GM23248 (cell line): ENCODE data around the gene COMMD7. TPM values are rescaled to one million over a fixed set of nuclear protein-coding genes. Genes with fewer than 3 reads are reported as not detected.
A peak's percentile ranks its signal among the peaks of the same experiment; 100 is the strongest.

Source experiments
- DNase-seq: peaks from one replicate; pipeline ENCODE4 v3.0.0-alpha.2; 2015
- H2AFZ ChIP-seq: fragments of 200-600 bp; sonication (generic); 2 replicates; pipeline ENCODE4 v1.6.1; 2016; ENCODE audit warnings: antibody characterized with exemption
- H3F3A ChIP-seq: fragments of 200-600 bp; sonication (generic); 2 replicates; pipeline ENCODE4 v1.6.1; 2016; ENCODE audit warnings: mild to moderate bottlenecking, antibody characterized with exemption, mixed run types; ENCODE audit not compliant: insufficient read depth
- H3K27ac ChIP-seq: fragments of 200-600 bp; sonication (generic); 2 replicates; pipeline ENCODE4 v1.5.1; 2016; ENCODE audit warnings: mild to moderate bottlenecking
- H3K27me3 ChIP-seq: fragments of 200-600 bp; sonication (generic); replicated peaks from 2 replicates; pipeline ENCODE4 v1.6.1; 2016; ENCODE audit warnings: mild to moderate bottlenecking; ENCODE audit not compliant: insufficient read depth
- H3K36me3 ChIP-seq: fragments of 200-600 bp; sonication (generic); 2 replicates; pipeline ENCODE4 v1.6.1; 2016; ENCODE audit warnings: low read depth, mild to moderate bottlenecking
- H3K4me1 ChIP-seq: fragments of 200-600 bp; sonication (generic); 2 replicates; pipeline ENCODE4 v1.6.1; 2016; ENCODE audit warnings: mild to moderate bottlenecking; ENCODE audit not compliant: insufficient read depth
- H3K4me2 ChIP-seq: fragments of 200-600 bp; sonication (generic); one replicate; pipeline ENCODE4 v1.6.1; 2016; ENCODE audit warnings: mild to moderate bottlenecking; ENCODE audit not compliant: unreplicated experiment
- H3K4me3 ChIP-seq: fragments of 200-600 bp; sonication (generic); 2 replicates; pipeline ENCODE4 v1.5.1; 2016; ENCODE audit warnings: mild to moderate bottlenecking
- H3K79me2 ChIP-seq: fragments of 200-600 bp; sonication (generic); 2 replicates; pipeline ENCODE4 v1.6.1; 2016; ENCODE audit warnings: mild to moderate bottlenecking; ENCODE audit not compliant: insufficient read depth
- H3K9ac ChIP-seq: fragments of 200-600 bp; sonication (generic); 2 replicates; pipeline ENCODE4 v1.6.1; 2016; ENCODE audit warnings: mild to moderate bottlenecking
- H3K9me2 ChIP-seq: fragments of 200-600 bp; sonication (generic); 2 replicates; pipeline ENCODE4 v1.6.1; 2016; ENCODE audit warnings: mixed run types, mild to moderate bottlenecking, moderate library complexity; ENCODE audit not compliant: insufficient read depth
- H3K9me3 ChIP-seq: fragments of 200-600 bp; sonication (generic); one replicate; pipeline ENCODE4 v1.6.1; 2017; ENCODE audit warnings: low read depth
- H4K20me1 ChIP-seq: fragments of 200-600 bp; sonication (generic); 2 replicates; pipeline ENCODE4 v1.6.0; 2016; ENCODE audit not compliant: insufficient read depth
- EZH2 ChIP-seq: fragments of 200-600 bp; sonication (generic); IDR thresholded peaks from 2 replicates; pipeline ENCODE4 v1.6.1; 2018; ENCODE audit warnings: antibody characterized with exemption, mild to moderate bottlenecking; ENCODE audit not compliant: insufficient read depth, poor library complexity, severe bottlenecking
- EZH2phosphoT487 ChIP-seq: fragments of 200-600 bp; sonication (generic); IDR thresholded peaks from 2 replicates; pipeline ENCODE4 v1.6.1; 2018; ENCODE audit warnings: antibody characterized with exemption, moderate library complexity, mild to moderate bottlenecking, low read depth; ENCODE audit not compliant: insufficient read depth
- WGBS, 2 experiments: methylation state at CpG; one replicate each; pipeline ENCODE4 v1.1.6; 2015 to 2017; ENCODE audit warnings: low lambda C conversion rate in 2 of 2, low coverage in 1 of 2; ENCODE audit errors: missing lambda C conversion rate in 2 of 2; 5-methylcytosine and 5-hydroxymethylcytosine counted together
- in situ Hi-C: fragments of 300-500 bp; cut with MboI; formaldehyde crosslinking; loops from 2 replicates; pipeline ENCODE4 v1.15.0; 2020
- polyA plus RNA-seq: library from polyadenylated mRNA; unstranded; fragments of >200 nt; fragmentation: Nextera tagmentation; extraction: Ambion mirVana; gene quantifications from 2 replicates; pipeline ENCODE4 v1.2.1, GENCODE V29; 2016
- total RNA-seq: library from RNA; depleted of rRNA; stranded (reverse); fragments of >200 nt; shearing (Covaris generic); gene quantifications from 2 replicates; pipeline ENCODE4 v1.2.3, GENCODE V29; 2014

COMMD7 gene
- total and polyA plus RNA-seq, 2 experiments from 2014 or later: 37.0 to 68.8 TPM

DNA sequence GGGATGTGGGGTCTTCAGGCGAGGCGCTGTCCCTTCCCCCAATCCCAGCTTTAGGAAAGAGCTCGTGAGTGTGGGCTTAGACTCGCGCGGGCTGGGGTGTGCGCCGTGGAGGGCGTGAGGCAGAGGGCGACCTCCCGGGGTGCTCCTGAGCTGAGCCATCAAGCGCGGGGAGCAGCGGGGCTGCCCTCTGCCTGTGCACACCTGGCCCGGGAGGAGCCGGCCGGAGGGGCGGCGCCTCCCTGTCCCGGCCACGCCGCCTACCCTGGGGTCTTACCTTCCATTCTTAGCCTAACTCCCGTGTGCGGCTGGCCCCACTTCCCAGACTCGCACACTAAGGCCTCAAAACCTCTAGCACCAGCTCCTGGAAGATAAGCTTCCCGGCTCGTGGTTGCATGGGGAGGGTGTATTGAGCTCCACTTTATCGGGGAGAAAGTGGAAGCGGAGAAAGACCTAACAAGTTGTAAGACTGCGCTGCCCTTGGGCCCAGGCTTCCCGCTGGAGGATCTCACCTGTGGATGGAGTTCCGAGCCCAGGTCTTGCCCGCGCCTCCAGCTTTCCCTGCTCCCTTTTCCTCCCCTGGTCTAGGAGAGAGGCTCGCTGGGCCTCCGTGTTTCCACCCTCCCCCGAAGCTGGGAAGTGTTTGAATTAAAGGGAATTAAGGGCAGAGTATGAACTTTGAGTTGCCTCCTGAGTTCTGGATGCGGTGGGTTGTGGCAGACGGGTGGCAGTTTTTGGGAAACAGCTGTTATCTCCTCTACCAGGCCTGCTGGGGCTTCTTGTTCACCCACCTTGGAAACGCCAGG, 20.1 kb upstream of the COMMD7 start:
- DNase-seq: peak; percentile 24
- H3K27ac ChIP-seq: no peak overlapping the region
- TF ChIP-seq EZH2 (no peak), EZH2phosphoT487 (no peak)
- no peaks in the 10 kb centered on the region for H4K20me1 ChIP-seq
- H3K4me1 ChIP-seq: no peaks in the 10 kb centered on the region
- H3K4me3 ChIP-seq: peak overlapping the region; percentile 98
- no peaks in the 10 kb centered on the region; the same call in 1 of the 2 replicates for H3K79me2 ChIP-seq
- no peaks in the 10 kb centered on the region for H3K9me3 ChIP-seq
- H3F3A ChIP-seq: no peaks in the 10 kb centered on the region
- no peaks in the 10 kb centered on the region for H3K36me3 ChIP-seq
- in situ Hi-C loops: no loop called here
- no peaks in the 10 kb centered on the region for H3K27me3 ChIP-seq
- peak overlapping the region; percentile 99 for H2AFZ ChIP-seq
- WGBS, 2 experiments: 37 to 45% methylated on average over 38 to 40 of the region's 40 CpGs
- H3K9me2 ChIP-seq: no peaks in the 10 kb centered on the region
- peak overlapping the region; percentile 97 for H3K4me2 ChIP-seq
- peak overlapping the region; percentile 82 for H3K9ac ChIP-seq

- Histone ChIP-seq H3K9me3 (no peaks in the 10 kb centered on the region), H3K36me3 (no peaks in the 10 kb centered on the region), H3K4me1 (no peaks in the 10 kb centered on the region), H3K27ac (no peak overlapping the region), H3K79me2 (no peaks in the 10 kb centered on the region; the same call in 1 of the 2 replicates), H3K9ac (peak overlapping the region; percentile 82), H2AFZ (peak overlapping the region; percentile 99), H3K27me3 (no peaks in the 10 kb centered on the region), H3K9me2 (no peaks in the 10 kb centered on the region), H3K4me2 (peak overlapping the region; percentile 97), H3K4me3 (peak overlapping the region; percentile 98), H3F3A (no peaks in the 10 kb centered on the region), H4K20me1 (no peaks in the 10 kb centered on the region)
- in situ Hi-C loops: no loop called here
- 0 to 2% methylated on average over 17 to 28 of the region's 30 CpGs for WGBS, 2 experiments
- peak; percentile 48 for DNase-seq
- TF ChIP-seq EZH2phosphoT487 (no peak), EZH2 (no peak)
Measured at GRCh38 chr20:32762754-32763201, 19.5 kb upstream of the COMMD7 start.

DNA sequence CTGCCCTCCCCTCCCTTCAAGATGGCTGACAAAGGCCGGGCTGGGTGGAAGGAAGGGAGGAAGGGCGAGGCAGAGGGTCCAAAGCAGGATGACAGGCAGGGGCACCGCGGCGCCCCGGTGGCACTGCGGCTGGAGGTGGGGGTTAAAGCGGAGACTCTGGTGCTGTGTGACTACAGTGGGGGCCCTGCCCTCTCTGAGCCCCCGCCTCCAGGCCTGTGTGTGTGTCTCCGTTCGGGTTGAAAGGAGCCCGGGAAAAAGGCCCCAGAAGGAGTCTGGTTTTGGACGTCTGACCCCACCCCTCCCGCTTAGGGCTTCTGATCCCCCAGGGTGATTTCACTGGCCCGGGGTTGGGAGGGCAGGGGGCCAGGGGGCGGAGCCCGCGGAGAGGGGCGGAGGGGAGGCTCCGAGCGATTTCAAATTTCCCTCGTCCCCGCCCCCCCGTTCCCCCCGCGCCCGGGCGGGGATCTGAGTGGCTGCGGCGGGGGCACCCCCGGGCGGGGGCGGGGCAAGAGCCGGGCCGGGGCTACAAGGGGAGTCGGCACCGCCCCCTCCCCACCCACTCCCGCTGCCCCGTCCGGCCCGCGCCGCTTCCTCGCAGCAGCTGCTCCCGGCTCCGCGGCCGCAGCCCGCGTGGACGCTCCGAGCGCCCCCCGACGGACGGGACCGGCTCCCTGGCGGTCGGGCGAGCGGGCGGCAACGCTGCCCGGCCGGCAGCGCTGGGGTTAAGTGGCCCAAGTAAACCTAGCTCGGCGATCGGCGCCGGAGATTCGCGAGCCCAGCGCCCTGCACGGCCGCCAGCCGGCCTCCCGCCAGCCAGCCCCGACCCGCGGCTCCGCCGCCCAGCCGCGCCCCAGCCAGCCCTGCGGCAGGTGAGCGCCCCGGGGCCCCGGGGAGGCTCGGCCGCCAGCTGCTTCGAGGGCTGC, 18.8 kb upstream of the COMMD7 start, which contains the start of gene DNMT3B:
Gene DNMT3B, plus strand, starts transcription at position 555 of the 923 bp plus-strand sequence. CDS start 17,939 bp downstream, outside the sequence.
- no peaks in the 10 kb centered on the region; the same call in 1 of the 2 replicates for H3K79me2 ChIP-seq
- H3K4me3 ChIP-seq: peak within 1 kb of the TSS; percentile 98
- no peaks in the 10 kb centered on the region for H3K4me1 ChIP-seq
- TF ChIP-seq EZH2phosphoT487: no peak
- no peak for TF ChIP-seq EZH2
- DNase-seq: peak; percentile 88
- no peaks in the 10 kb centered on the region for H3K9me3 ChIP-seq
- peak within 1 kb of the TSS; percentile 82 for H3K9ac ChIP-seq
- no peaks in the 10 kb centered on the region for H3F3A ChIP-seq
- no peaks in the 10 kb centered on the region for H3K27me3 ChIP-seq
- no peaks in the 10 kb centered on the region for H3K36me3 ChIP-seq
- H4K20me1 ChIP-seq: no peaks in the 10 kb centered on the region
- 1 to 2% methylated on average over 40 to 54 of the region's 92 CpGs for WGBS, 2 experiments
- H3K4me2 ChIP-seq: peak within 1 kb of the TSS; percentile 97
- H2AFZ ChIP-seq: peak within 1 kb of the TSS; percentile 99
- in situ Hi-C loops: no loop called here
- H3K27ac ChIP-seq: no peak within 1 kb of the TSS
- H3K9me2 ChIP-seq: no peaks in the 10 kb centered on the region

GRCh38 chr20:32761417-32761830, 18.2 kb upstream of the COMMD7 start:
- no peaks in the 10 kb centered on the region for H3K9me2 ChIP-seq
- H3F3A ChIP-seq: no peaks in the 10 kb centered on the region
- no peaks in the 10 kb centered on the region for H3K9me3 ChIP-seq
- H3K27me3 ChIP-seq: no peaks in the 10 kb centered on the region
- TF ChIP-seq EZH2phosphoT487: no peak
- no peak for TF ChIP-seq EZH2
- H4K20me1 ChIP-seq: no peaks in the 10 kb centered on the region
- no peaks in the 10 kb centered on the region for H3K4me1 ChIP-seq
- in situ Hi-C loops: no loop called here
- no peaks in the 10 kb centered on the region; the same call in 1 of the 2 replicates for H3K79me2 ChIP-seq
- WGBS, 2 experiments: 36 to 41% methylated on average over 6 of the region's 6 CpGs
- H3K4me2 ChIP-seq: peak overlapping the region; percentile 97
- no peak overlapping the region for H3K27ac ChIP-seq
- peak overlapping the region; percentile 82 for H3K9ac ChIP-seq
- DNase-seq: no peak
- peak overlapping the region; percentile 98 for H3K4me3 ChIP-seq
- H3K36me3 ChIP-seq: no peaks in the 10 kb centered on the region
- H2AFZ ChIP-seq: peak overlapping the region; percentile 99
